NCI-H1048 (cell line): ENCODE measurements around the gene TTC12.

Experiments used
- DNase-seq: peaks from one replicate; lab custom pipeline; 2025; lab: John Stamatoyannopoulos, UW

Gene TTC12

GRCh38 chr11:113314389-113315301 lies at the start of gene TTC12:
TTC12 (plus strand) TSS chr11:113314583; CDS start chr11:113316258, 1,675 bp downstream.
- peak; percentile 76 for DNase-seq

GRCh38 chr11:113265362-113265761 lies 49.0 kb upstream of the TTC12 start:
- DNase-seq, result no peak

- DNase-seq, result no peak
These were observed 46.9 kb upstream of the TTC12 start for GRCh38 chr11:113267493-113267892.

- no peak for DNase-seq
These were observed 45.3 kb upstream of the TTC12 start for GRCh38 chr11:113269096-113269495.

DNA sequence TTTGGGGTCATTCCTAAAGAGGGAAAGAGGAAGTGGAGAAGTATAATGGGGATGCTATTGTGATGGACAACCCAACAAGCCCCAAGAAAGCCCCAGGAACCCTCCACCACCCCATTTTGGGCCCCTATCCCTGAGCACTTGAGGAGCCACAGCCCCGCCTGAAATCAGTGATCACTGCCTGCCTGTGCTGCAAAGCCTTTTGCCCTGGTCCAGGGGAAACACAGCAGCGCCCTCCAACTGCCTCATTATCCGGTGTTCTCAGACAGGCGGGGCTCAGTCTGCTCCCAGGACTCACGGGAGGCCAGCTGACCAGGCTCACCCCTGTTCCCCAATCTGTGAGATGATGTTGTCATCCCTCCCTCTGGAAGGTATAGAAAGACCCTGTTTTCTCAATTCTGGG lies 44.7 kb upstream of the TTC12 start:
- no peak for DNase-seq

GRCh38 chr11:113270080-113270479 lies 44.3 kb upstream of the TTC12 start:
- no peak for DNase-seq

GRCh38 chr11:113271551-113272245 lies 42.7 kb upstream of the TTC12 start:
- DNase-seq, result no peak

DNA sequence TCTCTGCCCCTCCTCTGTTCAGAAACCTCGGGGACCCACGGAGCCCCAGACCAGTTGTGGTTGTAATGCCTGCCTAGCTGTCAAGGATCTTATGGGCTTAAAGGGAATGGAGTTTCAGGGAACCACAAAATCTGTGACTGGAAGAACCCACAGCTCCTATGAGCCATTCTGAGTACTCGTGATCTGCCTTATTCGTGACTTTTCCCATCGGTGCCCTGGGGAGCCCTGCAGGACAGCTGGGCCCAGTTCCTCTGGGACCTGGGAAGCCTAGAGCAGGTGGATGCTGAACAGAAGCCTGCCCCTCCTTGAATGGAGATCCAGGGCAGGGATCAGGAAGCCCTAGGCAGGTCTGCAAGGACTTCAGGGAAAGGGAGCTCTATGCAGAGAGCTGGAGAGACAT lies 42.1 kb upstream of the TTC12 start:
- no peak for DNase-seq

DNA sequence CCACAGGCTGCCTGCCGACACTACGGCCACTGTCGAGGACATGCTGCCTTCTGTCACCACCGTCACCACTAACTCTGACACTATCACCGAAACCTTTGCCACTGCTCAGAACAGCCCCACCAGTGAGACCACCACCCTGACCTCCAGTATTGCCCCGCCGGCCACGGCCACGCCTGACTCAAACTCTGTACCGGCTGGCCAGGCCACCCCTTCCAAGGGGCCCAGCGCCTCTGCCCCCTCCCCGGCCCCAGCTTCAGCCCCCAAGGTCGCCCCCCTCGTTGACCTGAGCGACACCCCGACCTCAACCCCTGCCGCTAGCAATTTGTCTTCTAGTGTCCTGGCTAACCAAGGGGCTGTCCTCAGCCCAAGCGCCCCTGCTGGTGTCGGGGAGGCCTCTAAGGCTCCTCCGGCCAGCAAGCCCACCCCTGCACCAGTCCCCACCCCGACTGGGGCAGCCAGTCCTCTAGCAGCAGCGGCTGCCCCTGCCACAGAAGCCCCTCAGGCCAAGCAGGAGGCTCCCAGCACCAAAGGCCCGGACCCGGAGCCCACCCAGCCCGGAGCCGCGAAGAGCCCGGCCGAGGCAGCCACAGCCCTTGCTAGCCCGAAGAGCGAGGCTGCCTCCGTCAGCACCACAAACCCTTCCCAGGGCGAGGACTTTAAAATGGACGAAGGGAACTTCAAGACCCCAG lies 41.3 kb upstream of the TTC12 start:
- DNase-seq, result no peak

DNA sequence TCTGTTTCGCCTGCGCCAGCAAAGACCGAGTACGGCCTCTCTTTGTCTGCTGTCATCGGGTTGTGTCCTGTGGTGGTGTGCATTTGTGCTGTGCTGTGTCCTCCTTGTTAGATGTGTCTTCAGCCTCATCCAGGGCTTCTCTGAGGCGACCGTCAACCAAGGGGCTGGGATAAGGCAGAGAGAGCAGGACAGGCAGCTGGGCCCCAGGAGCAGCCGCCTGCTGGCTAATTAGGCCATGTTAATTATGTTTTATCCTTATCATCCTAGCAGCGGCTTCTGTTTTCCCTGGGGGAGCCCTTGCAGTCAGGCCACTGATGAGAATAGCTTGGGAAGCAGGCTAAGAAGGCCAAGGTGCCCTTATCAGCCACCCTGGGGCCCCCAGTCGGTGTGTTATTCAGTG lies 40.7 kb upstream of the TTC12 start:
- DNase-seq, result no peak

DNA sequence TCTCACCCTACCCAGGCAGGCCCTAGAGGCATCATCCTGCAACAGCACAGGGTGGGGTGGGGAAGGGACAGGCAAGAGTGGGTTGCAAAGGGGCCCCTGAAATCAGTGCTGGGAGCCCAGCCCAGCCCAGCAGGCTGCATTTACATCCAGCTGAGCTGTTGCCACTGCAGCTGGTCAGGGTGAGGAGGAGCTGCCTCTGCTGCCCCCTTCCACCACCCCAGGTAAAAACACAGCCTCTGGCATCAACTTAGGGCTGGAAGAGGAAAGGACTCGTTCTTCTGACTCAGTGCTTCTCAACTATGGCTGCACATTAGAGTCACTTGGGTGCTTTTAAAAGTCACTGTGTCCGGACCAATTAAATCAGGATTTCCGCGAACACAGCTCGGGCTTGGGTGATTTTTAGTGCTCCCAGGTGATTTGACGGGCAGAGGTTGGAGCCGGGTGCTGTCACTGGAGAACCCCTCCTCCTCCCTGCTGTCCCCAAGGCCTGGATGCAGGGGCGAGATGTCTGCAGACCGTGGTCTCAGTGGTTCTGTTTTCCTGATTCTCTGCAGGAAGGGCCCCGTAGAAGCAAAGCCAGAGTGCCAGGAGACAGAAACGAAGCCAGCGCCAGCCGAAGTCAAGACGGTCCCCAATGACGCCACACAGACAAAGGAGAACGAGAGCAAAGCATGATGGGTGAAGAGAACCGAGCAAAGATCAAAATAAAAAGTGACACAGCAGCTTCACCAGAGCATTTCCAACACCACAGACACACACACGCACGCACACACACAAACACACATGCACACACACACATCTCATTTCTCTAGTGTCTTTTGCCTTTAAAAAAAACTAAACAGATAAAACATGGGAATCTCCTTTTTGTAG lies 39.4 kb upstream of the TTC12 start:
- DNase-seq, result no peak

DNA sequence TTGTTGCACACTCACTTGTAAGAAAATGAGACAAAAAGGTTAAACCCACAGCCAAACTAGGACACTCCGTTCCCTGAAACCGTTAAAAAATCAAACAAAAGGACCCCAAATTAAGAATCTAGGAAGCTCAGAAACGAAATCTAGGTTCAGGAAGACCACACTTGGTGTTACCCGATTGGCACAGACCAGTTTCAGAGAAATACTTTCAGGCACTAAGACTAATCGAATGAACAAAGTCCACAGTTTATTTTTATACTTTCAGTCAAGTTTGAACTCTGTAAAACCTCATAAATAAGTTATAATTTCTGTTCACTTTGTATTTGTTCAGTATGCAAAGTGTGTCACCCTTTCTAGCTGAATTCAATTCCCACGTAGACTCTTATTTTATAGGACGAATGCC lies 38.8 kb upstream of the TTC12 start:
- DNase-seq, result no peak

DNA sequence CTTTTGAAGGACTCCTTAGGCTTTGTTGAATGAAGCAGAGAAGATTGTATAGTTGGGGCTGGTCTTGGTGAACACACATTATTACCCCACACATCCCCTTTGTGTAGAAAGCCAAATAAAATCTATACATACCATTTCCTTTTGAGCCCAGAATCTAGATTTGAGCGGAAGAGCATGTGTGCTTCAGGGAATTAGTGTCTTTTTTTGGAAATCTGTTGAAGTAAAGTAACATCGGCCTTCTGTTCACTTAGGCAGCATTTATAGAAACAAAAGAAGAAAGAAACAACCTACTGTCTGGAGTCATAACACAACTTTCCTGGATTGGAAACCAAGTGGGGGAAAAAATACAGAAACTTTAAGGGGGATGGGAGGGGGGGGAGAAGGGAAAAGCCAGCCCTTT lies 37.9 kb upstream of the TTC12 start:
- DNase-seq, result no peak

GRCh38 chr11:113277907-113278306 lies 36.5 kb upstream of the TTC12 start:
- no peak for DNase-seq

DNA sequence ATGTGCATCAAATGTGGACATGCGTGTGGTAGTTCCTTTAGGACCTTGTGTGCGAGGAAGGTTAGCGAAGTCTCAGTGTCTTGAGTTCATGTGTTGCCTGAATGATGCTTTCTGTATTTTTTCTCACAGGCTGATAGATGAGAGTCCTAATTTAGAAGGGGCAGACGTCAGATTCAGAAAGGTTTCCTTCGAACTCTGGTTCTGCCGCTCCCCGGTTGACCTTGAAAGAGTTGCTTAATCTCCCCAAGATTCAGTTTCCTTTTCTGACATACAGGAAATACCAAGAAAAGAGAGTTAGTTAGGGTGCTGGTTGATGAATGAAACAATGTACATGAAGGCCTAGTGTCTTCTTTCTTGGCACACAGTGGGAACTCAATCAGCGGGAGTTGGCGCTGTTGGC lies 35.9 kb upstream of the TTC12 start:
- no peak for DNase-seq

- no peak for DNase-seq
These were observed 35.5 kb upstream of the TTC12 start for GRCh38 chr11:113278925-113279324.

- DNase-seq, result no peak
These were observed 34.8 kb upstream of the TTC12 start for GRCh38 chr11:113279591-113279990.

- DNase-seq, result no peak
These were observed 33.2 kb upstream of the TTC12 start for GRCh38 chr11:113281052-113281725.

GRCh38 chr11:113282898-113283437 lies 31.4 kb upstream of the TTC12 start:
- no peak for DNase-seq

- DNase-seq, result no peak
These were observed 30.5 kb upstream of the TTC12 start for GRCh38 chr11:113283881-113284280.

DNA sequence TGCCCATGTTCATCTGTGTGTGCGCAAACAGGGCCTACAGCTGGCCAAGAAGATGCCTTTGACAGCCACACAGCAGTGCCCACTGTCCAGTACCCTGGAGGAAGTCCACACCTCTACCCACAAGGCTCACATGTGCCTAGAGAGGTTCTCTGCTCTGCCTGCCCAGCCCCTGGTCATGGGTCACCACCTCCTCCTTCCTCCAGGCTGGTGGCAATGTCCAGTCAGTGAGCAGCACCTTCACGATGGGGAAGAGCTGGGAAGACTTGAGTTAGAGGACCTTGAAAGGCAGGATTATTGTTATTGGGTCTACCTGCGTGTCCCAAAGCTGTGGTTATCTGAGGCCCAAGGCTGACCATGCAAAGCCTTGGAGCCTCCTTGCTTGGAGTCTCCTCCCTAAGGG lies 28.4 kb upstream of the TTC12 start:
- no peak for DNase-seq
